ENCODE results near the gene CHRNB1. TPM values are rescaled to one million over a fixed set of nuclear protein-coding genes. Genes with fewer than 3 reads are reported as not detected.
A peak's percentile ranks its signal among the peaks of the same experiment; 100 is the strongest.

The CHRNB1 gene
- total RNA-seq, 1 donor from 2014 or later: 11.7 TPM

DNA sequence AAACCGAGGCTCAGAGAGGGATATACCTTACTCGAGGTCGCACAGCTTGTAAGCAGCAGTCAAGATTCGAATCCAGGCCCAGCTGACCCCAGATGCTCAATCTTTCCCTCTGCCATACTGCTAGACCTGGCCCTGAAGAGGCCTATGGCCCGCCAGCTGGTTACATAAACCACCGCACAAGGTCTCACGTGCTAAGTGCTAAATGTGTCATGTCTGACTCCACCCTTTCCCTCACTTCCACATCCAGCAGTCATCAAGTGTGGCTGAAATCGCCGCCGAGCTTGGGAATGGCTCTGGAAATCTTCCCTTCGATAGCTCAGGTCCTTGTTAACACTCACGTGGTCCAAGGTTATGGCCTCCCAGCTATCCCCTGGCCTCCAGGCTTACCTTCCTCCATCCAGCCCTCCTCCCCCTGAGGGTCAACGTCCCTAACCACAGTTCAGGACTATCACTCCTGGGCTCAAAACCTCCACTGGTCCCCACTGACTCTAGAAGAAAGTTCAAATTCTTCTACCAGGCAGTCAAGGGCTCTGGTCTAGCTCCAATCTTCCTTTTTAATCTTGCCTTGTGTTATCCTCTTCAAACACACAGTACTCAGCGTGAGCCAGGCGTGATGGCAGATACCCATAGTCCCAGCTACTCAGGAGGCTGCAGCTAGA lies 31.0 kb downstream of the CHRNB1 start:
- H3K9ac ChIP-seq (ENCODE audit: low read length): peak overlapping the region; percentile 2
- no peaks in the 10 kb centered on the region for H3K9me3 ChIP-seq (ENCODE audit: insufficient read depth, low read depth, low read length)
- no peaks in the 10 kb centered on the region for H3K27me3 Mint-ChIP-seq (ENCODE audit: low read depth, unreplicated experiment)
- TF ChIP-seq EZH2 (IDR thresholded peaks at IDR 0.05; ENCODE audit: insufficient read depth, low read length): no peak
- TF ChIP-seq, protein P1, sequence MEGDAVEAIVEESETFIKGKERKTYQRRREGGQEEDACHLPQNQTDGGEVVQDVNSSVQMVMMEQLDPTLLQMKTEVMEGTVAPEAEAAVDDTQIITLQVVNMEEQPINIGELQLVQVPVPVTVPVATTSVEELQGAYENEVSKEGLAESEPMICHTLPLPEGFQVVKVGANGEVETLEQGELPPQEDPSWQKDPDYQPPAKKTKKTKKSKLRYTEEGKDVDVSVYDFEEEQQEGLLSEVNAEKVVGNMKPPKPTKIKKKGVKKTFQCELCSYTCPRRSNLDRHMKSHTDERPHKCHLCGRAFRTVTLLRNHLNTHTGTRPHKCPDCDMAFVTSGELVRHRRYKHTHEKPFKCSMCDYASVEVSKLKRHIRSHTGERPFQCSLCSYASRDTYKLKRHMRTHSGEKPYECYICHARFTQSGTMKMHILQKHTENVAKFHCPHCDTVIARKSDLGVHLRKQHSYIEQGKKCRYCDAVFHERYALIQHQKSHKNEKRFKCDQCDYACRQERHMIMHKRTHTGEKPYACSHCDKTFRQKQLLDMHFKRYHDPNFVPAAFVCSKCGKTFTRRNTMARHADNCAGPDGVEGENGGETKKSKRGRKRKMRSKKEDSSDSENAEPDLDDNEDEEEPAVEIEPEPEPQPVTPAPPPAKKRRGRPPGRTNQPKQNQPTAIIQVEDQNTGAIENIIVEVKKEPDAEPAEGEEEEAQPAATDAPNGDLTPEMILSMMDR (IDR thresholded peaks at IDR 0.05; ENCODE audit: insufficient read depth, low read depth, low read length): no peak
- H3K27ac Mint-ChIP-seq (ENCODE audit: unreplicated experiment): peak overlapping the region; percentile 34
- peaks cover 87% of the 10 kb centered on the region for H3K79me2 ChIP-seq (ENCODE audit: insufficient read depth, low read length)
- H3K4me3 Mint-ChIP-seq (ENCODE audit: unreplicated experiment): peak overlapping the region; percentile 69
- H3K4me2 ChIP-seq (ENCODE audit: low read length): peak overlapping the region; percentile 94
- H3K36me3 ChIP-seq (ENCODE audit: insufficient read depth, low read length): no peaks in the 10 kb centered on the region
- peak overlapping the region; percentile 7 for H3K27ac ChIP-seq (ENCODE audit: low read depth, low read length)
- no peaks in the 10 kb centered on the region for H3K27me3 ChIP-seq (ENCODE audit: insufficient read depth, low read length)
- FAIRE-seq (no peak), DNase-seq (ENCODE audit: low read depth) (no peak)
- H3K36me3 Mint-ChIP-seq (ENCODE audit: low read depth, unreplicated experiment): peaks cover 3% of the 10 kb centered on the region
- peaks cover 73% of the 10 kb centered on the region for H4K20me1 ChIP-seq (ENCODE audit: insufficient read depth, low read length)
- no peak overlapping the region for H3K4me3 ChIP-seq (ENCODE audit: insufficient read depth, low read depth, low read length)
- no peak overlapping the region for H2AFZ ChIP-seq (ENCODE audit: low read depth, low read length)
- peaks cover 38% of the 10 kb centered on the region for H3K4me1 ChIP-seq (ENCODE audit: insufficient read depth, low read length)
- peaks cover 28% of the 10 kb centered on the region for H3K4me1 Mint-ChIP-seq (ENCODE audit: low read depth, unreplicated experiment)
- H3K9me3 Mint-ChIP-seq (ENCODE audit: unreplicated experiment): no peaks in the 10 kb centered on the region

DNA sequence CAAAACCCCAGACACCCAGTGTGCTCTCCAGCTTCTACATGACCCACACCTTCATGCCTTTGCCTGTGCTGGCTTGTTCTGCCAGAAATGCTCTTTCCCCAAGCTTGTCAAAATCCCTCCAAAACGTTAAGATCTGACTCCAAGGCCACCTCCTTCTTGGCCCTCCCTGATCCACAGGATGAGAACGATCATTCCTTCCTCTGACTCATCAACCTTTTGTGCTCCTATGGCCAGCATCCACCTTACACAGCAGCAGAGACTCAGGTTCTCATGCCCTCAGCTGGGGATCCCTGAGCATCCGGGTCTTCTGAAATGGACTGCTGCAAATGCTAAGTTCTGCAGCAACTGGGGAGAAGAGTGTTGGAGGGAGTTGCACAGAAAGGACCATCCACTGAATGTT lies 31.6 kb downstream of the CHRNB1 start:
- no peak for TF ChIP-seq EZH2 (IDR thresholded peaks at IDR 0.05; ENCODE audit: insufficient read depth, low read length)
- TF ChIP-seq, protein P1 (IDR thresholded peaks at IDR 0.05; ENCODE audit: insufficient read depth, low read depth, low read length): no peak
- Histone ChIP-seq H2AFZ (ENCODE audit: low read depth, low read length) (no peak overlapping the region), H3K27ac (ENCODE audit: low read depth, low read length) (peak overlapping the region; percentile 67), H3K9me3 (ENCODE audit: insufficient read depth, low read depth, low read length) (no peaks in the 10 kb centered on the region), H3K36me3 (ENCODE audit: insufficient read depth, low read length) (no peaks in the 10 kb centered on the region), H3K4me3 (ENCODE audit: insufficient read depth, low read depth, low read length) (no peak overlapping the region), H3K4me1 (ENCODE audit: insufficient read depth, low read length) (peaks cover 38% of the 10 kb centered on the region), H4K20me1 (ENCODE audit: insufficient read depth, low read length) (peaks cover 67% of the 10 kb centered on the region), H3K79me2 (ENCODE audit: insufficient read depth, low read length) (peaks cover 81% of the 10 kb centered on the region), H3K27me3 (ENCODE audit: insufficient read depth, low read length) (no peaks in the 10 kb centered on the region), H3K4me2 (ENCODE audit: low read length) (peak overlapping the region; percentile 94), H3K9ac (ENCODE audit: low read length) (peak overlapping the region; percentile 2)
- H3K4me3 Mint-ChIP-seq (ENCODE audit: unreplicated experiment): peak overlapping the region; percentile 69
- H3K9me3 Mint-ChIP-seq (ENCODE audit: unreplicated experiment): no peaks in the 10 kb centered on the region
- no peak for FAIRE-seq
- peak; percentile 57 for DNase-seq (ENCODE audit: low read depth)
- peaks cover 31% of the 10 kb centered on the region for H3K4me1 Mint-ChIP-seq (ENCODE audit: low read depth, unreplicated experiment)
- no peaks in the 10 kb centered on the region for H3K27me3 Mint-ChIP-seq (ENCODE audit: low read depth, unreplicated experiment)
- peaks cover 3% of the 10 kb centered on the region for H3K36me3 Mint-ChIP-seq (ENCODE audit: low read depth, unreplicated experiment)
- H3K27ac Mint-ChIP-seq (ENCODE audit: unreplicated experiment): peak overlapping the region; percentile 36

DNA sequence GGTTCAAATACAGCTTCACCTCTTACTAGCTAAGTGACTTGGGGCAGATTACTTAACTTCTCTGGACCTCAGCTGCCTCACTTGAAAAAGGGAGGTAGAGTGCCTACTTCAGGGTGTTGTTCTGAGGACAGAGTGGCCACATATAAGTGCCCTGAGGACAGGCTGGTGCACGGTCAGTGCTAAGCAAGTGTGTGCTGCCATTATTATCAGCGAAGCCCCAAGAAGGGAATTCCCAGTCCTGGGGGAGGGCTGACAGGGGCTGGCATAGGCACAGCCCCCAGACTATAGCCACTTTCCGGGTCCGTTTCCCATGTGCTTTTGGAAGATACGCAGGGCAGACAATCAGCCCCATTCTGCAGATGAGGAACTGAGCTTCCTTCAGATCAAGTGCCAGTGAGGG lies 32.1 kb downstream of the CHRNB1 start:
- TF ChIP-seq, protein P1 (IDR thresholded peaks at IDR 0.05; ENCODE audit: insufficient read depth, low read depth, low read length): no peak
- TF ChIP-seq EZH2 (IDR thresholded peaks at IDR 0.05; ENCODE audit: insufficient read depth, low read length): no peak
- H4K20me1 ChIP-seq (ENCODE audit: insufficient read depth, low read length): peaks cover 62% of the 10 kb centered on the region
- H3K9me3 ChIP-seq (ENCODE audit: insufficient read depth, low read depth, low read length): no peaks in the 10 kb centered on the region
- Mint-ChIP-seq H3K36me3 (ENCODE audit: low read depth, unreplicated experiment) (peaks cover 3% of the 10 kb centered on the region), H3K4me3 (ENCODE audit: unreplicated experiment) (peak overlapping the region; percentile 97), H3K27ac (ENCODE audit: unreplicated experiment) (no peak overlapping the region), H3K4me1 (ENCODE audit: low read depth, unreplicated experiment) (peaks cover 34% of the 10 kb centered on the region), H3K9me3 (ENCODE audit: unreplicated experiment) (no peaks in the 10 kb centered on the region), H3K27me3 (ENCODE audit: low read depth, unreplicated experiment) (no peaks in the 10 kb centered on the region)
- peak overlapping the region; percentile 2 for H3K9ac ChIP-seq (ENCODE audit: low read length)
- H3K4me1 ChIP-seq (ENCODE audit: insufficient read depth, low read length): peaks cover 38% of the 10 kb centered on the region
- FAIRE-seq: no peak
- no peak for DNase-seq (ENCODE audit: low read depth)
- peaks cover 76% of the 10 kb centered on the region for H3K79me2 ChIP-seq (ENCODE audit: insufficient read depth, low read length)
- no peaks in the 10 kb centered on the region for H3K27me3 ChIP-seq (ENCODE audit: insufficient read depth, low read length)
- H3K4me3 ChIP-seq (ENCODE audit: insufficient read depth, low read depth, low read length): no peak overlapping the region
- no peaks in the 10 kb centered on the region for H3K36me3 ChIP-seq (ENCODE audit: insufficient read depth, low read length)
- peak overlapping the region; percentile 94 for H3K4me2 ChIP-seq (ENCODE audit: low read length)
- peak overlapping the region; percentile 67 for H3K27ac ChIP-seq (ENCODE audit: low read depth, low read length)
- H2AFZ ChIP-seq (ENCODE audit: low read depth, low read length): no peak overlapping the region
